GM15510 (cell line): ENCODE results near the gene OSBPL1A.

Source experiments
- POLR2A ChIP-seq: IDR thresholded peaks from 3 replicates; pipeline ENCODE4 v1.6.1; 2011; ENCODE audit warnings: borderline replicate concordance; ENCODE audit not compliant: insufficient read length; ENCODE audit errors: extremely low read depth

The OSBPL1A gene

DNA sequence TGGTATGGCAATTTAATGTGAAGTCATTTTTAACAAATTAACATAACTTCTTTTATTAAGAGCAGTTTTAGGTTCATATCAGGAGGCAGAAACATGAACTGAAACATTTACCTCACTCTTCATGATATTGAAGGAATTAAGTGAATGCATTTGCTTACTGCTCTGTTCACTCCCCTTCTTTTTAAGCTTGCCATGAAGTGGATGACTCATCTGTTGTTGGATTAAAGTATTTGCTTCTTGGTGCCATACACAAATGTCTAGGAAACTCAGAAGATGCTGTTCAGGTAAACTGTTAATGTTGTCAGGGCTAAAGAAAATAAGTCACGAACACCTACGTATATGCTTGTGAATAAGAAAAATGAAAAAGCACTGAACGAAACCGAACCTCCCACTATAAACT is 268.9 kb downstream of the OSBPL1A start:
- TF ChIP-seq POLR2A = no peak

DNA sequence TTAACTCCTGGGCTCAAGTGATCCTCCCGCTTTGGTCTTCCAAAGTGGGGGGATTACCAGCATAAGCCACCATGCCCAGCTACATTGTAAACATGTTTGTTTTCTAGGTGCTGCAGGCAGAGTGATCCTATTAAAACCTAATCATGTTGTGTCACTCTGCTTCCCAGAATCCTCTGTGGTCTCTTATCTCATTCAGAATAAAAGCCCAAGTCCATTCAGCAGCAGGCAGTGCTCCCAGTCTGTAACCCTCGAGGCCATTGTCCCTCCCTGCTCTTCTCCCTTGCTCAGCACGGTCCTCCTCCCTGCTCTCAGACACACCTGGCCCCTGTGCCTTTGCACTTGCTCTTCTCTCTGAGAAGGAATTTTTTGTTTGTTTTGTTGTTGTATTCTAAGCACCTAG is 269.9 kb downstream of the OSBPL1A start:
- no peak for TF ChIP-seq POLR2A

DNA sequence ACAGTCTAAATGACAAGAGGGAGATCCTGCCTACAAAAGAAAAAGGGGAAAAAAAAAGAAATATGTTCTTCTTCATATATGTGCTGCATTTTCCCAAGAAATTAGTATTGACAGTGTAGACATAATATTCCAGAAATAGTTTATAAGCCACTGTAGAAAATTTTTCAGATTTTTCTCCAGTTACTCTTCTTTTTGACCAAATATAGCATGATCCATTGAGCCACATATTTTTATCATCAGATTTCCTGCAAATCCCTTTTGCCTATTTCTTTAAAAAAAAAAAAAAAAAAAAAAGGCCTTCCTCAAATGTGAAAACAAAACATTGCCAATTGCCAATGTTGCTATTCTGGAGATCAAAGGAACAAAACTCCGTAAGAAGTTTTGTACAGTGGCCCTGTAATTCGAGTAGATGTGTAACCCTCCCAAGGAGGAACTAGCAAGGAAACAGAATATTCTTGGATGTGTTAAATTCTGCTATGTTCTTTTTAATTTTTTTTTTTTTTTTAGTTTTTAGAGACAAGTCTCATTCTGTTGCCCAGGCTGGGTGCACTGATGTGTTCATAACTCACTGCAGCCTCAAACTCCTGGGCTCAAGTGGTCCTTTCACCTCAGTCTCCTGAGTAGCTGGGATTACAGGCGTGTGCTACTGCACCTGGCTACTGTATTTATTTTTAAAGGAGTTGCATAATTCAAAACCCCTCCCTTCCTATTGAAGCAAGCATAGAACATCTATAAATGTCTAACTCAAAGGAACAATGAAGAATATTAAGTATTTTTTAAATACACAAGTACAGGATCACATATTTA is 271.3 kb downstream of the OSBPL1A start:
- TF ChIP-seq POLR2A = no peak

DNA sequence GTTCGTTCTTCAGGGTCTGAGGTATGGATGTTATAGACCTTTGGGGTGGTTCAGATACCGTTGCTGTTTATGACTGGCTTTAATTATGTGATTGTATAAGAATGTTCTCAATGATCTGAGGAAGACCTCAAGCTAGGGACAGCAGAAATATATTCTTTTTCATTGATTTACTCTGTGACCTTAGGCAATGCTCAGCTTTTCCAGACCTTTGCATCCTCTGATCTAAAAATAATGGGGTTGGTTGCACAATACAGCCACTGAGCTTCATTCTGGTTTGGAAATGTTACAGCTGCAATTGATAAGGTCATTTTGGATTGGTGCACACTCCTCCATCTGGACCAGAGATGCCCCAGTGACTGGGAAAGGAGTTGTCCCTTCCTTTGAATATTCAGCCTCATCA is 276.0 kb downstream of the OSBPL1A start:
- TF ChIP-seq POLR2A = no peak

DNA sequence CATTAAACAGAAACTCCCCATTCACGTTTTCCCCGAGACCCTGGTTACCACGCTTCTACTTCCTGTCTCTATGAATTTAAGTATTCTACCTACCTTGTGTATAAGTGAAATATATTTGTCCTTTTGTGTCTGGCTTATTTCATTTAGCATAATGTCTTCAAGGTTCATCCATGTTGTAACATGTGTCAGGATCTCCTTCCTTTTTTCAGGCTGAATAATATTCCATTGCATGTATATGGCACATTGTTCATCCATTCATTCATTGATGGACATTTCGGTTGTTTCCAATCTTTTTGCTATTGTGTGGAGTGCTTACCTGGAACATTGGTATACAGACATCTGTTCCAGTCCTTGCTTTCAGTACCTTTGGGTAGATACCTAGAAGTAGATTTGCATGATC is 276.9 kb downstream of the OSBPL1A start:
- TF ChIP-seq POLR2A = no peak

DNA sequence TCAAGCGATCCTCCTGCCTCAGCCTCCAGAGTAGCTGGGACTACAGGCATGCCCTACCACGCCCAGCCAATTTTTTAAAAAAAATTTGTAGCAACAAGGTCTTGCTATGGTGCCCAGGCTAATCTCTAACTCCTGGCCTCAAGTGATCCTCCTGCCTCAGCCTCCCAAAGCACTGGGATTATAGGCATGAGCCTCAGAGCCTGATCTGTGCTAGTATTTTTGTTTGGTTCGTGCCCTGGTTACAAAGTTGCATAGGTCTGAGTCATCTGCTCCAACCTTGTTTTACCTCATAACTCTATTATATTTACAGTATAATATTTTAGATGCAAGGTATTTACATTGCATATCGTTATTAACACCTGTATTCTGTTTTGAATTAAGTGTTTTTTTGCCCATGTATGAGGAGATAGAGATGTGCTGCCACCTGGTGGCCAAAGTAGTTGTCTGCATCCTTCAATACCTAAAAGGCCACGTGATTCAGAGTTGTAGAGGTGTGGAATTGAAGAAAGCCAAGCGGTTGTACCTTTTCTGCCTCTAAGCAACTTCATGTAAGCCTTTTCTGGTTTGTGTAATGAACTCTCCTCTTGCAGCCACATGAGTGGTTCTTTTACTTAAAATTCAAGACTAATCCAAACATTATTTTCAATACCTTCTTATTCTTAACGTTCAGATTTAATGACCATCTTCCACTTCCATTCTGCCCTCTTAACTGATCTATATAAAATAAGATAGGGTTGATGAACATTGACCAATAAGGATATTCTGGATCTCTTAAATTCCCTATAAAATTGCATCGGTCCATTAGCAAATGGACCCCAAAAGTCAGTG is 278.7 kb downstream of the OSBPL1A start:
- TF ChIP-seq POLR2A = no peak

DNA sequence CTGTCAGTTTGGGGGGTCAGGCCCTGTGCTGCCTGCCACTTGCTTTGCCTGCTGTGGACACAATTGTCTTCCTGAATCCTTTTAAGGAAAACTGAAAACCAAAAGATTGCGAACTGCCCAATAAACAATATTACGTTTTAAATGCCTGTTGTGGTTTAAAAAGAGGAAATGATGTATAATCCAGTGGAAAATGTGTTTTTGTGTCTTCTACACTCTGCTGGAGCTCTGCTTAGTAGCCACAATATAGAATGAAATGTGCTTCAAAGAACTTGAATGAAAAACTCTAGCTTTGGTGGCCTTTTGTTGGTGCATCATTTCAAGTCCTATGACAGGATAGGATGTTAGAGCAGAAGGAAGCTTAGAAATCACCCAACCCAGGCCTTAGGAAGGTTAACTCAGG is 282.0 kb downstream of the OSBPL1A start:
- no peak for TF ChIP-seq POLR2A

DNA sequence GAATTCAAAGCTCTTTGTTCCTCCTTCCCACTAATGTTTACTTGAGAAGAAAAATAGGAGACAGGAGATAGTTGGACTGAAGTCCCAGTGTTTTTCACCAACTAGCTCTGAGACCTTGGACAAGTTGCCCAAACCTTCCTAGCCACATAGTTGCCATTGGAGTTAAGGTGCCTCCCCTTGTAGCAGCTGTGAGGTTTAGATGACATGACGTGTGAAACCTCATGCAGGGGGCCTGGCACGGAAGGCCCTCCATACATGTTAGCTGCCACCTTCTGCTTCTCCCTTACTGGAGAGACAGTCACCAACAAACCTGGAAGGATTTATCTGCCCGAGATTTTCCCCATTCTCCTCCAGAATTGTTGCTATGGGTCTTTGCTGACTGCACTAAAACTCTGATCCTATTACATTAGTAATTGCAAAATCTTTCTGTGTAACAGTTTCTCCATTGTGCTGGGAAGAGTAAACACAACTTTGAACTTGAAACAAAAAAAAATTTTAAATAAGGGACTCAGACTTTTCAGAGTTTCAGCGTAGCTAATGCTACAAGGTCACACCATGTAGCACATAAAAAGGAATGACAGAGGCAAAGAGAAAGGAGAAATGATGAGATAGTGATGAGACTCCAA is 282.6 kb downstream of the OSBPL1A start:
- no peak for TF ChIP-seq POLR2A

DNA sequence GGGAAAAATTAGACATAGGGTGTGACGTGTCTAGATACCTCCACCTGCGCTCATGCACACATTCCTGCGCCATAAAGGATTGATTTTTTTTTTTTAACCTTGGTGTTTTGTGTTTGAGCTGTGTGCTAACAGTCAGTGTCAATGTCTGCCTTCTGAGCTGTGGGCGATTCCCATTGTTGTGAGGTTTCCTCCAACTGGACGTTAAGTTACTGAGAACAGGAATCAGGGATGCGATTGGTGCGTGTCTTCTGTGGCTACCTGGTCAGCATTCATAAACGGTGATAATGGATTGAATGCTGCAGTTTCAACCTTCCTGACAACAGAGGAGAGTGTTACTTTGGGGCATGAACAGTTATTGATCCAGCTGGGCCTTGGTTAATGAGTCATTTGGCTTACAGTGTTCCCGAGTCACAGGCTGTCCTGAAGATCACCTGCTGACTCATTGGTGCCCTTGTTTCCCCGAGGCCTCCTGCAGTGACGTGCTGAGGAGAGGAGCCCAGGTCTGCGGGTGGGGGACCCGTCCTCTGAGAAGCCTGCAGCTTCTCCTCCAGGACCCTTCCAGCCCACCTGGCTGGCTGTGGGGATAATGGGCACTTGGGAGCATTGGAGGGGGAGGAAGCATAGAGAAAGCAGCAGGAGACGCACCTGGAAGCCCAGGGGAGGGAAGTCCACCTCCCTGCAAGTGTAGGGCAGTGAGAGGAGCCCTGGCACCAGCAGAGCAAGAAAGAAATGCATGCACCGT is 284.6 kb downstream of the OSBPL1A start:
- no peak for TF ChIP-seq POLR2A

DNA sequence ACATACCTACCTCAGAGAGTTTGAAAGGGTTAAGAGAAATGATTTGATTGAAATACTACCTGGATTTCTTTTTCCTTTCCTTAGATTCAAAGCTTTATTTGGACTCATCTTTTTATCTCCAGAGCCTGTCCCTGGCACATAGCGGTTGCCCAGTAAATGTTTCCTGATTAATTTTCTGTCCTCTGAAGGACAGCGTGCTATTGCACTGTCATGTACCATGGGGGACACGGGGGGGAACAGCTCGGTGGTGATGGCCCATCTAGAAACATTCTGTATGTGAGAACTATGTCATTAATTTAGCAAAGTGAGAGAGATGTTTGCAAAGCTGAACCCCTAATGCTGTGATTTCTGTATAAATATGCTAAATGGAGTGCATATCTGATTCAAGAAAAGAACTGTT is 285.2 kb downstream of the OSBPL1A start:
- no peak for TF ChIP-seq POLR2A
